K562 (cell line): ENCODE measurements around the gene TMEM131. TPM values are rescaled to one million over a fixed set of nuclear protein-coding genes. Genes with fewer than 3 reads are reported as not detected.
A peak's percentile ranks its signal among the peaks of the same experiment; 100 is the strongest.

Experiments
- ATAC-seq: fragments of 200-7000 bp; cut with Tn5 transposase; 3 replicates; pipeline ENCODE4 v1.9.1; 2020; ENCODE audit warnings: moderate library complexity
- BruUV-seq: library from RNA; stranded (reverse); fragments of 400-500 nt; replicated peaks from 2 replicates; lab custom pipeline; 2021; lab: Mats Ljungman, UMichigan
- CTCF ChIA-PET: fragments of 300-600 bp; formaldehyde crosslinking; extraction: SDS; loops from one replicate; lab custom pipeline; 2021; ENCODE audit warnings: low intra/inter-chr PET ratio; lab: Yijun Ruan, JAX
- POLR2A ChIA-PET: fragments of 300-600, 350-650 bp; sonication (Branson Sonifier 250); formaldehyde crosslinking; extraction: SDS; loops from one replicate; lab custom pipeline; 2021; ENCODE audit warnings: antibody characterized with exemption, inconsistent platforms; lab: Yijun Ruan, JAX
- DNase-seq, 4 experiments: peaks; one replicate each; pipeline versions ENCODE4 v3.0.0 to v3.0.0-alpha.2; 2011 to 2018; ENCODE audit warnings: low spot score in 3 of 4, mixed read lengths in 3 of 4; ENCODE audit errors: extremely low read depth in 1 of 4
- FAIRE-seq: peaks from 2 replicates; lab custom pipeline; 2011; peaks lifted over from hg19 to GRCh38; lab: Jason Lieb, UNC
- H2AFZ ChIP-seq: 2 replicates; pipeline ENCODE4 v1.6.0; 2011; ENCODE audit warnings: low read depth, low read length, control low read depth, inconsistent platforms
- H3K27ac ChIP-seq: fragments of 200-600 bp; 3 replicates; pipeline ENCODE4 v1.8.0; 2011; ENCODE audit warnings: low read depth, mild to moderate bottlenecking, control low read depth, inconsistent platforms, low read length, moderate library complexity, mixed read lengths; ENCODE audit errors: extremely low read depth
- H3K27me3 ChIP-seq, 2 experiments: fragments of 300-600 bp in 1 of 2; 2 replicates in 1 of 2; 3 replicates in 1 of 2; pipeline versions ENCODE4 v1.6.0 to v1.8.0; 2011; ENCODE audit warnings: inconsistent platforms in 2 of 2, low read length in 2 of 2, mild to moderate bottlenecking in 1 of 2, mixed read lengths in 1 of 2, moderate library complexity in 1 of 2; ENCODE audit not compliant: control insufficient read depth in 2 of 2, insufficient read depth in 2 of 2
- H3K36me3 ChIP-seq: fragments of 300-600 bp; 3 replicates; pipeline ENCODE4 v1.8.0; 2011; ENCODE audit warnings: mild to moderate bottlenecking, low read length, inconsistent platforms; ENCODE audit not compliant: control insufficient read depth, insufficient read depth
- H3K4me1 ChIP-seq, 2 experiments: fragments of 200-600 bp in 1 of 2; replicated peaks in 1 of 2; 2 replicates in 1 of 2; 3 replicates in 1 of 2; pipeline versions ENCODE4 v1.5.1 to v1.8.0; 2011; ENCODE audit warnings: inconsistent platforms in 2 of 2, low read length in 2 of 2, mild to moderate bottlenecking in 1 of 2, mixed read lengths in 1 of 2, moderate library complexity in 1 of 2; ENCODE audit not compliant: control insufficient read depth in 2 of 2, insufficient read depth in 2 of 2
- H3K4me2 ChIP-seq: 2 replicates; pipeline ENCODE4 v1.6.1; 2011; ENCODE audit warnings: low read length, control low read depth, inconsistent platforms, mixed read lengths; ENCODE audit not compliant: insufficient read depth
- H3K4me3 ChIP-seq: fragments of 200-600 bp; sonication (generic), shearing (Covaris generic); 2 replicates; pipeline ENCODE4 v1.5.1; 2016; ENCODE audit warnings: control low read depth, inconsistent platforms
- H3K79me2 ChIP-seq: fragments of 200-600 bp; 3 replicates; pipeline ENCODE4 v1.8.0; 2011; ENCODE audit warnings: low read length, inconsistent platforms; ENCODE audit not compliant: control insufficient read depth, insufficient read depth
- H3K9ac ChIP-seq, 2 experiments: 2 replicates each; pipeline versions ENCODE4 v1.6.0 to v1.6.1; 2011; ENCODE audit warnings: low read depth in 2 of 2, low read length in 2 of 2, control low read depth in 1 of 2, inconsistent platforms in 1 of 2, mild to moderate bottlenecking in 1 of 2, mixed read lengths in 1 of 2; ENCODE audit not compliant: insufficient read depth in 1 of 2
- H3K9me1 ChIP-seq: one replicate; pipeline ENCODE4 v1.6.0; 2011; ENCODE audit warnings: inconsistent platforms, mild to moderate bottlenecking, low read length, moderate library complexity; ENCODE audit not compliant: control insufficient read depth, insufficient read depth
- H3K9me3 ChIP-seq: replicated peaks from 2 replicates; pipeline ENCODE4 v1.5.1; 2011; ENCODE audit warnings: low read depth, low read length, inconsistent platforms; ENCODE audit not compliant: control insufficient read depth, insufficient read depth
- H4K20me1 ChIP-seq: replicated peaks from 2 replicates; pipeline ENCODE4 v1.6.1; 2011; ENCODE audit warnings: low read length, inconsistent platforms, mixed read lengths; ENCODE audit not compliant: control insufficient read depth, insufficient read depth
- TBP ChIP-seq: optimal IDR thresholded peaks from 2 replicates; pipeline ENCODE3; 2011; ENCODE audit warnings: low read depth, low read length, improper control_type of control experiment
- ZFP36 ChIP-seq: fragments of 150-350 bp; IDR thresholded peaks from 2 replicates; pipeline ENCODE4 v1.6.1; 2018; ENCODE audit warnings: low read length, low read depth; ENCODE audit not compliant: partially characterized antibody
- WGBS: fragments of 100-300 bp; shearing (Covaris generic); methylation state at CpG from one replicate; pipeline ENCODE4 v1.1.6; 2016; ENCODE audit warnings: low coverage, mixed read lengths; ENCODE audit not compliant: insufficient coverage; ENCODE audit errors: missing lambda C conversion rate; 5-methylcytosine and 5-hydroxymethylcytosine counted together
- in situ Hi-C: fragments of 300-500 bp; cut with MboI; formaldehyde crosslinking; loops from 4 replicates; pipeline ENCODE4 v1.15.0; 2018; ENCODE audit warnings: inconsistent platforms, mixed read lengths
- intact Hi-C: fragments of 100-400 bp; cut with micrococcal nuclease; formaldehyde crosslinking; loops from 2 replicates; pipeline ENCODE4 v1.14.2; 2022
- polyA plus RNA-seq, 8 experiments: library from polyadenylated mRNA; depleted of rRNA in 4 of 8; stranded (reverse) in 5 of 8; unstranded in 3 of 8; fragments of >200 nt; fragmentation: Nextera tagmentation in 2 of 8; fragmentation: Illumina TruSeq in 1 of 8; extraction: Ambion mirVana in 2 of 8; extraction: Trizol in 1 of 8; gene quantifications; 2 replicates each; pipeline versions ENCODE4 v1.2.1 to v1.2.3, GENCODE V29; 2011 to 2014; ENCODE audit warnings: inconsistent platforms in 1 of 8, missing spikeins in 1 of 8
- total RNA-seq, 7 experiments: library from RNA; depleted of rRNA in 6 of 7; stranded (reverse); fragments of >200 nt in 6 of 7; fragmentation: Illumina TruSeq in 2 of 7; extraction: Trizol in 2 of 7; gene quantifications; 2 replicates each; pipeline versions ENCODE4 v1.2.1 to v1.2.3, GENCODE V29; 2011 to 2021; ENCODE audit warnings: low replicate concordance in 1 of 7

Gene TMEM131
- total and polyA plus RNA-seq, 9 of the 15 experiments (the other 6 are each of a cell fraction or from before 2014, with no cell fraction given), result 2.5 to 21.1 (median 12.4) TPM

DNA sequence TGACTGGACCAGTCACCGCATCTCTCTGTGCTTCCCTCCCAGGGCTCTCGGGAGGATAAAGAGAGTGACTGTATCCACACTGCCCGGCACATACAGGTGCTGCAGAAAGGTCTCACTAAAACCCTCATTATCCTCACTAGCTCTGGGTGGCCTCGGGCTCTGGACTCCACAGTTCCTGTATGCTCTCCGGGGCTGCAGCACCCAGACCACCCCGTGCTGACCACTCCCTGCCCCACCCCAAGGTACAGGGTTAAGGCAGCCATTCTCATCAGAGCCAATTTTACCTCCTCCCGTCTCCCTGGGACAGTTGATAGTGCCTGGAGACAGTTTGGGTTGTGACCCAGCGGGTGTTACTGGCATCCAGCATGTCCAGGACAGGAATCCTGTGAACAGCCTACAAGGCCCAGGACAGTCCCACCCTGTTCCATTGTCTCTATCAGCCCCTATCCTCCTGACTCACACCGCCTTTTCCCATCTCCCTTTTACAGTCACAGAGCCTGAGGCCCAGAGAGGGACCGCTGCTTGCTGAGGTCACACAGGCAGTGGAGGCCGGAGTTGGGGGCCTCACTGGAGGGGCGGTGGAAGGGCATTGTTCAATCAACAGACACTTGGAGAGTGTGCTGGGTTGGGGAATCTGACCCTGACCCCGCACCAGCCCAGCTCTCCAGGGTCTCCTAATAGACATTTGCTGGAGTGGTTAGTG lies 280.6 kb downstream of the TMEM131 start:
- in situ Hi-C loops (no loop called here), intact Hi-C loops (no loop called here)
- H3K4me3 ChIP-seq, result no peak overlapping the region
- DNase-seq (no peak), FAIRE-seq (no peak), ATAC-seq (no peak)
- H3K9ac ChIP-seq, result peak overlapping the region in 1 of 2 experiments; percentile 19; a peak in 1 of 4 replicates
- H3K27ac ChIP-seq, result no peak overlapping the region
- no peaks in the 10 kb centered on the region; the same call in 1 of the 2 replicates for H3K9me3 ChIP-seq
- ChIA-PET POLR2A (no interaction called here), CTCF (no interaction called here)
- no TSS peak for BruUV-seq
- no peak overlapping the region for H2AFZ ChIP-seq
- H3K4me2 ChIP-seq, result no peak overlapping the region
- no peaks in the 10 kb centered on the region for H3K36me3 ChIP-seq
- peaks cover 4% of the 10 kb centered on the region; the same call in 1 of the 2 replicates for H4K20me1 ChIP-seq
- no peaks in the 10 kb centered on the region for H3K79me2 ChIP-seq
- TF ChIP-seq TBP, result no peak
- TF ChIP-seq ZFP36, result peak; percentile 45
- peaks cover 3% of the 10 kb centered on the region for H3K9me1 ChIP-seq
- peaks cover 0 to 10% of the 10 kb centered on the region in 2 experiments; a peak in 2 of 5 replicates for H3K27me3 ChIP-seq
- WGBS, result 53% methylated on average over 12 of the region's 13 CpGs
- H3K4me1 ChIP-seq, result peaks cover 22 to 47% of the 10 kb centered on the region in 2 experiments
